Activated CD4-positive, alpha-beta T cell treated with anti-CD3 and anti-CD28 coated beads for 4 hours (primary cell): ENCODE data around the gene DNAH10.

Source experiments
- DNase-seq, 2 donors: peaks; one replicate each; pipeline ENCODE4 v3.0.0-alpha.2; 2020

DNAH10 gene

DNA sequence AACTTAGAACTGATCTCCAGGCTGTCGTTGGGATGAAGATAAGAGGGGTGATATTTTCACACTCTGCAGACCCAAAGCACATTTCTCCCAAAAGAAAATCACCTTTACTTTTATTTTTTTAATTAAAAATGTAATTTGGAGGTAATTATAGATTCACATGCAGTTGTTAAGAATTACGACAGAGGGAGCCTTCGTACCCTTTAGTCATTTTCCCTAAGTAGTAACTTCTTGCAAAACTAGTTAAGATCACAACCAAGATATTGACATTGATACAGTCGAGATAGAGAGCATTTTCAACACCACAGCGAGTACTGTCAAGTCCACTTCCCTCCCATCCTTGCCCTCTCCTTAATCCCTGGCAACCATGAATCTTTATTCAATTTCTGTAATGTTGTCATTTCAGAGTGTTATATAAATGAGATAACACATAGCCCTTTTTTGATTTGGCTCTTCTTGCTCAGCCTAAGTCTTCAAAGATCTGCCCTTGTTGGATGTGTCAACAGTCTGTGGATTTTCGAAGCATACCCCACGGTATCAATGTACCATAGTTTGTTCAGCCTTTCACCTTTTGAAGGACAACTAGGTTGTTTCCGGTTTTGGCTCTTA, 39.6 kb downstream of the DNAH10 start:
- DNase-seq: no peak

DNA sequence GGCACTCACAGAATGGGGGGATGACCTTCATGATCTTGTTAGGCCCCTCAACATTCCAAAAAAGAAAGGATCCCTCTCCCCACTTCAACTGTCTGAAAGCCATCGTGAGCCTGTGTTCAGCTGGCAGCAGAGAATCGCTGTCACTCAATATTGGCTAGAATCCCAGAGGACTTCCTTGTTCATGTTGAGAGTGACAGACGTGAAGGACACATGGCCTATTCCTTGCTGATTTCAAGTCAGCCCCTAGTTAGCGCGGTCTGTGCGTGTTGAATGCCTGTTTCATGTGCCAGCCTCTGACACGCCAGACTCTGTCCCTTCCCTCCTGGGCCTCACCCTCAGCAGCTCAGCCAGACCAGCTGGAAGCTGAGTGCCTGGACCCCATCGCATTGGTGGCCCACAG, 43.1 kb downstream of the DNAH10 start:
- DNase-seq: no peak

DNA sequence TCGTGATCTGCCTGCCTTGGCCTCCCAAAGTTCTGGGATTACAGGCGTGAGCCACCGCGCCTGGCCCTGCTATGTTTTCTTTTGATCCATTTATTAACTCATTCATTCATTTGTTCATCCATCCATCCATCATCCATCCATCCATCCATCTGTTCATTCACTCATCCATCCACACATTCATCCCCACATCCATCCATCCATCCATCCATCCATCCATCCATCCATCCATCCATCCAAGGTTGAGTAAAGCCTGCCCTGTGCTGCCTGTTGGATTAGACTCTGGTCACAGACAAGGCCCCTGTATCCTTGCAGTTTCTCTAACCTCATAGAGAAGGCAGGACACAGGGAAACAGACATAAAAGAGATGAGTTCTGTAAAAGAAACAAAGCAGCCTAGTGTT, 44.9 kb downstream of the DNAH10 start:
- no peak for DNase-seq

DNA sequence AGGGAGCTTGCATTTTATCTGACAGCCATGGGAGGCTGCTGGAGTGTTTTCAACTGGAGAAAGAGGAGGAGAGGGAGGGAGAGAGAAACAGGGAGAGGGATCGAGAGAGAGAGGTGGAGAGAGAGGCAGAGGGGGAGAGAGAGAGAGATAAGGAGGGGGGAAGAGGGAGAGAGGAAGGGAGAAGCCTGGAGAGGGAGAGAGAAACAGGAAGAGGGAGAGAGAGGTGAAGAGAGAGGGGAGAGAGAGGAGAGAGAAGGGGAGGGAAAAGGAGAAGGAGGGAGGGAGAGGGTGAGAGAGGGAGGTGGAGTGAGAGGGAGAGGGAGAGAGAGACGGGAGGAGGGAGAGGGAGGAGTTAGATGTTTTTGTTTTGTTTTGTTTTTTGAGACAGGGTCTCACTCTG, 45.6 kb downstream of the DNAH10 start:
- DNase-seq: no peak

DNA sequence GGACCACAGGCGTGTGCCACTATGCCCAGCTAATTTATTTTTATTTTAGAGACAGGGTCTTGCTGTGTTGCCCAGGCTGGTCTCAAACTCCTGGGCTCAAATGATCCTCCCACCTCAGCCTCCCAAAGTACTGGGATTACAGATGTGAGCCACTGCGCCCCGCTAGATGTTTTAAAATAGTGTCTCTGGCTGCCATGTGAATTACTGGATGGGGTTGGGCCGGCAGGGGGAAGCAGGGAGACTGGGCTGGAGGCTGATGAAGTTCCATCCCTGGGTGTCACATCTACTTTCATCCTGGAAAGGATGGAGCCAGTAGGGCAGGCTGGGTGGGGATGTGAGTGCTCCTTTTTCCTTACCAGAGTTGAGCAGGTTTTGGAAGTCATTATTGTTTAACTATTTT, 46.1 kb downstream of the DNAH10 start:
- DNase-seq: no peak

DNA sequence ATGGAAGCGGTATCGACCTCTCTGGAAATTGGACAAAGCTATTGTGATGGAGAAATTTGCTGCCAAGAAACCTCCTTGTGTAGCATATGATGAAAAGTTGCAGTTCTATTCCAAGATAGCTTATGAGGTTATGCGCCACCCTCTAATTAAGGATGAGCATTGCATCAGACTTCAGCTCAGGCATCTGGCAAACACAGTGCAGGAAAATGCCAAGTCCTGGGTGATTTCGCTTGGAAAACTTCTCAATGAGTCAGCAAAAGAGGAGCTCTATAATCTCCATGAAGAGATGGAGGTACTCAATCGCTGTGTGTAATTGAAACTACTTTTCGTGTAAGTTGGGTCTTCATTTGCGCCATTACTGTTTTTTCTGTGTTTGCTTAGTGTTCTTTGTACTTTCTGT, 51.2 kb downstream of the DNAH10 start:
- DNase-seq: no peak

DNA sequence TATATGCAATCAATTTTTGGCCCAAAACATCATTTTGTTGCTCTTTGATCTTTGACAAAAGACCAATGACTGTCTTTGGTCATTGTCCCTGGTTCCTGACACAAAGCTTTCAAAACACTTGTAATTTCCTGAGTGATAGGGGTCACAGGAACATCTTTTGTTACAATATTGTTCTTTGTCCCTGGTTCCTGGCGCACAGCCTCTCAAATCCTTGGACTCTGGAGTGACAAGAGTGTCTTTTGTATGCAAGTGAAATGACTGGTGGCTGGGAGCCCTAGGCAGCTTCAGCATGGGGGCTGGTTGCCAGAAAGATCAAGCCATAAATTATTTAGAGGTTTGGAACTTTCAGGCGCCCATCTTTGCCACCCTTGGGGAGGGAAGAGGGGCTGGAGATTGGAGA, 53.9 kb downstream of the DNAH10 start:
- DNase-seq: no peak

DNA sequence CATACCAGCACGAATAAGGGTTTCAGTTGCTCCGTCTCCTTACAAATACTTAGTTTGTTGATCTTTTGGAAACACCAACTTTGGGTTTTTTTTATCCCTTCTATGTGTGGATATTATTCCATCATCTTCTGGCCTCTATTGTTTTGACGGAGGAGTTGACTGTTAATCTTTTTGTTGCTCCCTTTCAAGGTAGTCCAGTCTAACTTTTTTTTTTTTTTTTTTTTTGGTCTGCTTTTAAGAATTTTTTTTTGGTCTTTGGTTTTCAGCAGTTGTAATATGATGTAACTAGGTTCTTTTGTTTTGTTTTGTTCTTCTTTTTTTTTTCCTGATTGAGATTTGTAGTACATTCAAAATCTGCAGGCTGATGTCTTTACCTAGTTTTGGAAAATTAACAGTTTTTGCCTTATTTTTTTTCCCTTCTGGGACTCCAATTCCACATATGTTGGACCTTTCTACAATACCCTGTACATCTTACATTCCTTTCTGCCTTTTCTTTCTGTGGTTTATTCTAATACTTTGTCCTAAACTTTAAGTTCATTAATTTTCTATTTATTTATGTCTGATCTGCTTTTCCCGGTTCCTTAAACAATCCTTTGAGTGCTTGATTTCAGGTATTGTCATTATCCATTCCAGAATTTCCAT, 54.9 kb downstream of the DNAH10 start:
- no peak for DNase-seq

DNA sequence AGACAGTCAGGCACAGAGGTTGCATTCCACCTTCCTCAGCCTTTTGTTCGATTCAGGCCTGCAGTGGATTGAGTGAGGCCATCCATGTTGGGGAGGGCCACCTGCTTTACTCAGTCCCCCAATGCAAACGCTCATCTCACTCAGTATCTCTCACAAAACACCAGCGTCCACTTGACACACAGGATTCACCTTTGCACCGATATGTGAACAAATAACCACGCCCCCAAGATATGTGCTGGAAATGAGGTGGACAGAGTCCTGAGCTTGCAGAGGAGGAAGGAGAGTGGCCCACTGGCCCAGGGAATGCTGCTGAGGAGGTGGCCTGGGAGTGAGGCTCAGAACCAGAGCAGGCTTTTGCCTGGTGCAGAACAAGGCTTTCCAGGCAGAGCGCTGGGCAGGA, 60.7 kb downstream of the DNAH10 start:
- no peak for DNase-seq

DNA sequence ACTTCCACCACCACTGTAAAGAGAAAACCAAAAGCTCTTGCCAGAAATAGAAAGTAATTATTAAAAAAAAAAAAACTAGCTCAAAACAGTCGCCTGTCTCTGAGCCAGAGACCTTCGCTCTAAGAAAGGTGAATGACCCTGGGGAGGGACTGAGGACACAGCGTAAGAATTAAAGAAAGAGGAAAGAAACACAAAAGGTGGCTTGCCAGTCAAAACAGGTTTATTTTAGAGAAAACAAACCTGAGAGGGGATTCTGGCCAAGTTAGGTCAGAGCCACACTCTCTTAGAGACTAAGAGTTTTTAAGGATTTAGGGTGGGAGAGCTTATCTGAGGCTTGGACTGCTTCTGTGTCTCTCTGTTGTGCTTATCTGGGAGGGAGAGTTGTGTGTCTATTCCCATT, 66.0 kb downstream of the DNAH10 start:
- DNase-seq: no peak

DNA sequence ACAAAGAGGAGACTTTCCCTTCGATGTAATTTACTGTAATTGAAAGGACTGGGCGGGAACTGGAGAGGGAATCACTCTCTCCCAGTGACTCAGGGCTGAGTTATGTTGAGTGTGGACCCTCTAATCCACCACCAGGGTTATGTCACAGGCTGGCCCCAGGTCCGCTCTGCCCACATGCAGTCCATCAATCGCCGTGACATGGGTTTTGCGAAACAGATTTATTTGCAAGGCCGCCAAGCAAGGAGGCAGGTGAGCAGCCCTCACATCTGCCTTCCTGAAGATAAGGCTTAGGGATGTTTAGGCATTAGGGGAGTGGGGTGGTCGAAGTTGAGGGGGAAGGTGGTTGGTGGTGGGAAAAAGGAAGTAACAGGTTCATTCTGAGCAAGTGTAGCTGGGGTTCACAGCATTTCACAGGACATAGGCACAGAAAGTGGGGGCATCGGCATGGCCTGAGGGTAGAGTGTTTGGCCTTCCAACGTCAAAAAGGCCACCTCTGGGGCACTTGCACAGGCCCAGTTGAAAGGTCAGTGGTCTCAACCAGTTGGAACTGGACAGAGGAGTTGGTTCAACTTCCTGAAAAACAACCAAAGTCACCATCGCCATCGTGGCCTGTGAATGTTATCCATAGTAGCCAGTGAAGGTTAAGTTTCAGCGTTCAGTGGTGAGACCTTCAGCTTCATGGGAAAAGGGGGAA, 66.9 kb downstream of the DNAH10 start:
- no peak for DNase-seq

DNA sequence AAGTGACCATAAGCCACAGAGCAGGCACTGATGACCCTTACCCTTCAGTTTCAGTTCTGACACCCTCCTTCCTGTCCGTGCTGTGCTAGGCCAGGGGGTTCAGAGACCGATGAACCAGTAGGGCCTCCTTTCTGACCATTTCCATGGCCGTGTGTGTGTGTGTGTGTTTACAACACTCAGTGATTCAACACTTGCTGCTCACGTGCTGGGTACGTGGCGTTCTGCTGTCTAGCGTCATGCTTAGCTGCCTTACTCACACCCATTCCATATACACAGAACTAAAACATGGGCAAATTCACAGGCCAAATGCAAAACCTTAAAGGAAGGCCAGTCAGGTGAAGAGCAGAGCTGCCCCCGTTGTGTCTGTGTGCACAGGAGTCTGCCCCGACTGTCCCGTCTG, 67.5 kb downstream of the DNAH10 start:
- DNase-seq: no peak

DNA sequence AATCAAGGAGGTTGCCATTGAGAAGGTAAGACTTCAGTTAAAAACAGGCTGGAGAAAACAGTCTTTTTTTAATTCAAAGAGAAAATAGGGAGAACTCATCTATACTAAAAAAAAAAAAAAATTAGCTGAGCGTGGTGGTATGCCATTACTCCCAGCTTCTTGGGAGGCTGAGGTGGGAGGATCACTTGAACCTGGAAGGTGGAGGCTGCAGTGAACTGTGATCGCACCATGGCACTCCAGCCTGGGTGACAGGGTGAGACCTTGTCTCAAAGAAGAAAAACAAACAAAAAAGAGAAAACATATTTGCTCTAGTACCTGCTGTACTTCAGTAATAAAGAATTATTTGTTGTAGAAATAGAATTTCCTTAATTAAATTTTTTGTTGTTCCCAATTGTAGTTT, 68.6 kb downstream of the DNAH10 start:
- DNase-seq: no peak

DNA sequence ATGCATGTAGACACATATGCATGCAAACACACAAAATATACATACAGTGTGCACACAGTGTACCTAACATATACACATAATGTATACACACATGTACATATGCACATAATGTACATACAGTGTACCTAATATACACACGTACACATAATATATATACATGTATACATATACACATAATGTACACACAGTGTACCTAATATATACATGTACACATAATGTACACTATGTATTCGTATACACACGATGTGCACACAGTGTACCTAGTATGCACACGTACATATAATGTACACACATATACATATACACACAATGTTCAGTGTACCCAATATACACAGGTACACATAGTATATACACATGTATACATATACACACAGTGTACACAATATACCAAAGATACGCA, 70.0 kb downstream of the DNAH10 start:
- DNase-seq: no peak

DNA sequence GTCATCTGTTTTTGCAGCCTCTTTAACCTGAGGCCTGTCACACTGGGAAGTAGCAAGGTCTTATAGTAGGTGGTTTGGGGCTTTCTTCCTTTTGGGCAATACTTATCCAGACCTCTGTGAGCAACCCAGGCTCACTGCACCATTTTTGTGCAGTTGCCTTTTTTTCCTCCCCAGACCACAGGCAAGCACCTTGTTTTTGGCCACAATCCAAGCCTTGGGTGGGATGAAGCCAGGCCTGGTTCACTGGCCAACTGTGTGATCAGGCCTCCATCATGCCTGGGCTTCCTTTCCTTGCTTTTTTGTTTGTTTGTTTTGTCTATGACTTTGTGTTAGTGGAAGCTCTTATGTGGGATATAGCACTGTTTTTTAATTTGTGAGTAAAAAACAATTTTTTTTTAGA, 71.7 kb downstream of the DNAH10 start:
- no peak for DNase-seq

DNA sequence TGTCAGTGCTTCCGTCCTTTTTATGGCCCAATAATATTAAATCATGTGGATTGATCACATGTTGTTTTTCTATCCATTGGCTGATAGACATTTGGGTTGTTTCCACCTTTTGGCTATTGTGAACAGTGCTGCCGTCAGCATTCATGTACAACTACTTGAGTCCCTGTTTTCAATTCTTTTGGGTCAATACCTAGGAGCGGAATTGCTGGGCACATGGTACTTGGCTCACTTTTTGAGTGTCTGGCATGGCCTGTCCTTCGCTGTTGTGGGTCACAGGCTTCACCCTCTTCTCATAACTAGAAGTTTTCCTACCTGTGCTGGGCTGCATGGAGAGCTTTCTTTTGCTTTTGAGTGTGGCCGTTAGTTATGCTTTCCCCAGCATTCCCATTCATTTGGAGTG, 72.7 kb downstream of the DNAH10 start:
- no peak for DNase-seq

DNA sequence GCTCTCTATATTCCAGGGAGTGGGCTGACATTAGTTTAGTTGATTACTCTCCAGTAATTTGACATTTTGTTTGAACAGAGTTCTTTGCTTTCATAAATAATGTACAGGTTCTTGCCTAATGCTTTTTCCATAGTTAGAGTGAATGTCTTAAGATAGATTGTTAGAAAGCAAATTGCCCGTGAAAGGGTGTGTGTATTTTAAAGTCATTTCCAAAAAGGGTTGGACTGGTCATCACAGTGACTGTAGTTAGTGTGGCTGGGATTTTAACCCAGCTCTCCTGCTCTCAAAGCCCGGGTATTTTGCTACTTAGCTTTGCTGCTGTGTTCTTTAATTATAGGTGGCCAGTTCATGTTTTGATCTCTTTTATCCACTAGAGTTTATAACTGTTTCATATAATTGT, 74.2 kb downstream of the DNAH10 start:
- DNase-seq: no peak

DNA sequence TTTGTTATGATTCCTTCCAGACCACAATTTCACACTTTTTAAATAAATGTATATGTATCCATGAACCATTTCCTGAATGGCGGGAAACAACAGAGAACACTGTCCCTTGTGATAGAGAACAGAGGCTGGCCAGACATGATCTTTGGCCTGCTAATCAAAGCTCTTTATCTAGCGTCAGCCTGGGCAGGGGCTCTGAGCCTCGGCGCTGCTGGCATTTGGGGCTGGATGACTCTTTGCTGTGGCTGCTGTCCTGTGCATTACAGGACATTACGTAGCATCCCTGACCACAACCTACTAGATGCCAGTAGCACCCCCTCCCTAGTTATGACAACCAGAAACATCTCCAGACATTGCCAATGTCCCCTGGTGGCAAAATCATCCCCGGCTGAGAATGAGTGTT, 77.7 kb downstream of the DNAH10 start:
- no peak for DNase-seq

DNA sequence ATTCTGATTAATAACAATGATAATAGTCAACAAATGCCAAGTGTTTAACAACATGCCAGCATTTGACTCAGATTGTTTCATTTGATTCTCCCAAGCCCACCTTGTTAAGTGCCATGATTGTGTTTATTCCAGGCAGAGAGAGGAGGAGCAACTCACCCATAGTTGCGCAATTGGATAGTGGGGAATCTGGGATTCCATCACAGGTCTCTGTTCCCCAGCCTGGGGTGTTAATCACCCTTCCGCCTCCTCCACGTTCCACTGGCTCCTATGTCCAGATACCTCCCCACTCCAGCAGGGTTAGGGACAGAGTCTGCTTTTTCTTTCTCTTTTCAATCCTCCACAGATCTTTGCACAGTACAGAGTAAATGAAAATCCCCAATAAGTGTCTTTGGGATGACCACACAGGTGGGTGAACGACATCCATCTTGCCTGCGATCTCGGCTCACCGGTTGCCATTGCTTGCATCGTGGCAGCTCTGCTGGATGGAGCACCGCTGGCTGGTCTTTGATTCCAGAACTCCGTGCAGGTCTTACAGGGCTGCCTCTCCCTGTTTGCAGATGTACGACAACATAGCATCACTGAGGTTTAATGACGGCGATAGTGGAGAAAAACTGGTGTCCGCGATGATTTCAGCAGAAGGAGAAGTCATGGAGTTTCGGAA, 78.8 kb downstream of the DNAH10 start:
- no peak for DNase-seq

DNA sequence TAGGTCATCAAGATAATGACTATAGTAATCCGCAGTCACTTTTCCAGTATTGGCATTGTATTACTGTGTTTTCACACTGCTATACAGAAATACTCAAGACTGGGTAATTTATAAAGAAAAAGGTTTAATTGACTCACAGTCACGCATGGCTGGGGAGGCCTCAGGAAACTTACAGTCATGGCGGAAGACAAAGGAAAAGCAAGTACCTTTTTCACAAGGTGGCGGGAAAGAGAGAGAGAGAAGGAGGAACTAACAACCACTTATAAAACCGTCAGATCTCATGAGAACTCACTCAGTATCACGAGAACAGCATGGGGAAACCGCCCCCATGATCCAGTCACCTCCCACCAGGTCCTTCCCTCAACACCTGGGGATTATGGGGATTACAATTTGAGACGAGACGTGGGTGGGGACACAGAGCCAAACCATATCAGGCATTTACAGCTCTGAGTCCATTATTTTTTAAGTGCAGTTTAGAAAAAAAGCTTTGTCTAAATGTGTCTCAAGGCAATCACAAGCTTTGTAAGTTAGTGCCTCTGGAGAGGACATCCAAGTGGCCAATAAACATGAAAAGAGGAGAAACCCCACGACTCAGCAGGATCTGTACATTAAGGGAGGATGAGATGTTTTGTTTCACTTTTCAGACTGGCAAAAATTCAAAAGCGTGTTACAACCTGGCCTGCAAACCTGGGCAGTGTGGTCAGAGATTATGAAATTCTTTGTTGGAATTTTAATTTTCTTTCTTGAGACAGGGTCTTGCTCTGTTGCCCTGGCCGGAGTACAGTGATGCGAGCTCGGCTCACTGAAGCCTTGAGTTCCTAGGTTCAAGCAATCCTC, 82.0 kb downstream of the DNAH10 start:
- no peak for DNase-seq

DNA sequence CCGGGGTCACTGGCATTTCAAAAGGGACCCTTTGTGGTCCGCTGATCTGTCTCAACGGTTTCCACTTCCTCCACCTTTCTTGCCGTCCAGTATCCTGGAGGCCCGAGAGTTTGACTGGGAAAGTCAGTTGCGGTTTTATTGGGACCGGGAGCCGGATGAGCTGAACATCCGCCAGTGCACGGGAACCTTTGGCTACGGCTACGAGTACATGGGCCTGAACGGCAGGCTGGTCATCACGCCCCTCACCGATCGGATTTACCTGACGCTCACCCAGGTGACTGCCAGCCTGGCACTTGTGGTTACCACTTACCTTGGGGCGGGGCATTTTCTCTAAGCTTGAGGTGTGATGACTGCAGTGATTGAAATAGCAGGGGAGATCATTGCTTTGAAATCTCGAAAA, 83.8 kb downstream of the DNAH10 start:
- DNase-seq: no peak

DNA sequence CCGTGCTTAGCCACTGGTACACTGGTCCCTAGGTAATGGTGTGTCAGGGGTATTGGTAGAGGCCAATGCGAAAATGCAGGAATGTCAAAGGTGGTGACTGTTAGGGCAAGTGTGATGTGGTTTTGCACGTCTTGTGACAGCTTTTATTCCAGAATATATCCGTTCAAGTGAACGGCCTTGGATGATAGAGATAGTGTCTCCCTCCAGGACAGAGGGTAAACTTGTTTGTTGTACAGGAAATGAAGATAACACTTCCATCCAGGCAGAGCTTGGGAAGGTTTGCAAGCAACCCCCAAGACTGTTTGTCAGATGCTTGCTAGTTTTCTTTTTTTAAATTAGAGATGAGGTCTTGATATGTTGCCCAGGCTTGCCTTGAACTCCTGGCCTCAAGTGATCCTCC, 84.2 kb downstream of the DNAH10 start:
- DNase-seq: no peak

DNA sequence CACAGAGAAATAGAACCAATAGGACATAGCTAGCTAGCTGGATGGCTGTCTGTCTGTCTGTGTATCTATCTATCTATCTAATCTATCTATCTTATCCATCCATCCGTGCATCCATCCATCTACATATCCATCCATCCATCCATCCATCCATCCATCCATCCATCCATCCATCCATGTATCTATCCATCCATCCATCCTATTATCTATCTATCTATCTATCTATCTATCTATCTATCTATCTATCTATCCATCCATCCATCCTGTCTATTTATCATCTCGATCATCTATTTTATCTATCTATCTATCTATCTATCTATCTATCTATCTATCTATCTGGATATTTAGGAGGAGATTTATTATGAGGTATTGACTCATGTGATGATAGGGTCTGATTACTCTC, 84.9 kb downstream of the DNAH10 start:
- no peak for DNase-seq
